Measurements from ENCODE around the gene TOMM34. TPM values are rescaled to one million over a fixed set of nuclear protein-coding genes. Genes with fewer than 3 reads are reported as not detected.

TOMM34 gene
- total RNA-seq, 1 donor from 2014 or later: 63.4 TPM

GRCh38 chr20:44958276-44958675 is 1.9 kb downstream of the TOMM34 start:
- peak overlapping the region; percentile 99 for H3K27ac Mint-ChIP-seq
- no peak for DNase-seq
- intact Hi-C loops (cut with micrococcal nuclease): no loop called here

GRCh38 chr20:44956410-44956809 is 3.8 kb downstream of the TOMM34 start:
- H3K27ac Mint-ChIP-seq: no peak overlapping the region
- peaks cover 58% of the 10 kb centered on the region for H3K4me1 Mint-ChIP-seq
- H3K27me3 Mint-ChIP-seq: no peaks in the 10 kb centered on the region
- H3K4me3 Mint-ChIP-seq: no peak overlapping the region
- intact Hi-C loops (cut with micrococcal nuclease): no loop called here
- no peak for DNase-seq
- peaks cover 75% of the 10 kb centered on the region for H3K36me3 Mint-ChIP-seq (ENCODE audit: low read depth)
- no peaks in the 10 kb centered on the region for H3K9me3 Mint-ChIP-seq

More at GRCh38 chr20:44958276-44958675, 1.9 kb downstream of the TOMM34 start:
- H3K9me3 Mint-ChIP-seq: peaks cover 4% of the 10 kb centered on the region
- peaks cover 62% of the 10 kb centered on the region for H3K4me1 Mint-ChIP-seq
- H3K27me3 Mint-ChIP-seq: no peaks in the 10 kb centered on the region
- H3K36me3 Mint-ChIP-seq (ENCODE audit: low read depth): peaks cover 56% of the 10 kb centered on the region
- H3K4me3 Mint-ChIP-seq: peak overlapping the region; percentile 97

GRCh38 chr20:44955270-44955669 is 4.9 kb downstream of the TOMM34 start:
- H3K4me1 Mint-ChIP-seq: peaks cover 48% of the 10 kb centered on the region
- no peak for DNase-seq
- H3K27me3 Mint-ChIP-seq: no peaks in the 10 kb centered on the region
- peaks cover 86% of the 10 kb centered on the region for H3K36me3 Mint-ChIP-seq (ENCODE audit: low read depth)
- intact Hi-C loops (cut with micrococcal nuclease): no loop called here
- no peak overlapping the region for H3K27ac Mint-ChIP-seq
- H3K9me3 Mint-ChIP-seq: no peaks in the 10 kb centered on the region
- no peak overlapping the region for H3K4me3 Mint-ChIP-seq

- H3K36me3 Mint-ChIP-seq (ENCODE audit: low read depth): peaks cover 90% of the 10 kb centered on the region
- peaks cover 42% of the 10 kb centered on the region for H3K4me1 Mint-ChIP-seq
- no peaks in the 10 kb centered on the region for H3K27me3 Mint-ChIP-seq
- no peaks in the 10 kb centered on the region for H3K9me3 Mint-ChIP-seq
- no peak for DNase-seq
- no peak overlapping the region for H3K4me3 Mint-ChIP-seq
- intact Hi-C loops (cut with micrococcal nuclease): no loop called here
- H3K27ac Mint-ChIP-seq: no peak overlapping the region
These were observed 6.0 kb downstream of the TOMM34 start for GRCh38 chr20:44954211-44954610.

GRCh38 chr20:44952731-44953130 is 7.5 kb downstream of the TOMM34 start:
- intact Hi-C loops (cut with micrococcal nuclease): no loop called here

GRCh38 chr20:44950368-44950767 is 9.8 kb downstream of the TOMM34 start:
- no peak for DNase-seq
- peaks cover 19% of the 10 kb centered on the region for H3K4me1 Mint-ChIP-seq
- H3K27me3 Mint-ChIP-seq: no peaks in the 10 kb centered on the region
- intact Hi-C loops (cut with micrococcal nuclease): no loop called here
- H3K36me3 Mint-ChIP-seq (ENCODE audit: low read depth): peaks cover 84% of the 10 kb centered on the region
- H3K9me3 Mint-ChIP-seq: no peaks in the 10 kb centered on the region
- H3K4me3 Mint-ChIP-seq: no peak overlapping the region
- H3K27ac Mint-ChIP-seq: no peak overlapping the region

More at GRCh38 chr20:44952731-44953130, 7.5 kb downstream of the TOMM34 start:
- H3K9me3 Mint-ChIP-seq: no peaks in the 10 kb centered on the region
- no peak overlapping the region for H3K4me3 Mint-ChIP-seq
- H3K27ac Mint-ChIP-seq: peak overlapping the region; percentile 5
- peaks cover 86% of the 10 kb centered on the region for H3K36me3 Mint-ChIP-seq (ENCODE audit: low read depth)
- peaks cover 30% of the 10 kb centered on the region for H3K4me1 Mint-ChIP-seq
- DNase-seq: no peak
- no peaks in the 10 kb centered on the region for H3K27me3 Mint-ChIP-seq

- H3K27ac Mint-ChIP-seq: no peak overlapping the region
- DNase-seq: no peak
- no peak overlapping the region for H3K4me3 Mint-ChIP-seq
- intact Hi-C loops (cut with micrococcal nuclease): no loop called here
- no peaks in the 10 kb centered on the region for H3K9me3 Mint-ChIP-seq
- H3K36me3 Mint-ChIP-seq (ENCODE audit: low read depth): peaks cover 83% of the 10 kb centered on the region
- H3K4me1 Mint-ChIP-seq: peaks cover 12% of the 10 kb centered on the region
- H3K27me3 Mint-ChIP-seq: no peaks in the 10 kb centered on the region
These were observed 11.7 kb downstream of the TOMM34 start for GRCh38 chr20:44948513-44948912.

GRCh38 chr20:44948107-44948506 is 12.1 kb downstream of the TOMM34 start:
- Mint-ChIP-seq H3K36me3 (ENCODE audit: low read depth) (peaks cover 79% of the 10 kb centered on the region), H3K27ac (no peak overlapping the region), H3K4me1 (peaks cover 8% of the 10 kb centered on the region), H3K9me3 (no peaks in the 10 kb centered on the region), H3K4me3 (no peak overlapping the region), H3K27me3 (no peaks in the 10 kb centered on the region)
- DNase-seq: no peak
- intact Hi-C loops (cut with micrococcal nuclease): no loop called here

- Mint-ChIP-seq H3K4me1 (no peaks in the 10 kb centered on the region), H3K9me3 (no peaks in the 10 kb centered on the region), H3K4me3 (no peak overlapping the region), H3K27me3 (no peaks in the 10 kb centered on the region), H3K27ac (peak overlapping the region; percentile 13), H3K36me3 (ENCODE audit: low read depth) (peaks cover 78% of the 10 kb centered on the region)
- DNase-seq: no peak
- intact Hi-C loops (cut with micrococcal nuclease): no loop called here
These were observed 13.8 kb downstream of the TOMM34 start for GRCh38 chr20:44946271-44946852.

- DNase-seq: no peak
- intact Hi-C loops (cut with micrococcal nuclease): no loop called here
- peaks cover 77% of the 10 kb centered on the region for H3K36me3 Mint-ChIP-seq (ENCODE audit: low read depth)
- no peak overlapping the region for H3K27ac Mint-ChIP-seq
- H3K9me3 Mint-ChIP-seq: no peaks in the 10 kb centered on the region
- peaks cover 3% of the 10 kb centered on the region for H3K4me1 Mint-ChIP-seq
- no peak overlapping the region for H3K4me3 Mint-ChIP-seq
- H3K27me3 Mint-ChIP-seq: no peaks in the 10 kb centered on the region
These were observed 14.9 kb downstream of the TOMM34 start for GRCh38 chr20:44945261-44945660.

GRCh38 chr20:44943828-44944227 is 16.4 kb downstream of the TOMM34 start:
- no peaks in the 10 kb centered on the region for H3K27me3 Mint-ChIP-seq
- peaks cover 3% of the 10 kb centered on the region for H3K4me1 Mint-ChIP-seq
- no peak for DNase-seq
- H3K9me3 Mint-ChIP-seq: no peaks in the 10 kb centered on the region
- peaks cover 74% of the 10 kb centered on the region for H3K36me3 Mint-ChIP-seq (ENCODE audit: low read depth)
- H3K27ac Mint-ChIP-seq: no peak overlapping the region
- intact Hi-C loops (cut with micrococcal nuclease): no loop called here
- H3K4me3 Mint-ChIP-seq: no peak overlapping the region

- H3K27me3 Mint-ChIP-seq: no peaks in the 10 kb centered on the region
- H3K9me3 Mint-ChIP-seq: no peaks in the 10 kb centered on the region
- H3K27ac Mint-ChIP-seq: no peak overlapping the region
- intact Hi-C loops (cut with micrococcal nuclease): no loop called here
- DNase-seq: no peak
- no peak overlapping the region for H3K4me3 Mint-ChIP-seq
- H3K36me3 Mint-ChIP-seq (ENCODE audit: low read depth): peaks cover 75% of the 10 kb centered on the region
- peaks cover 7% of the 10 kb centered on the region for H3K4me1 Mint-ChIP-seq
These were observed 17.8 kb downstream of the TOMM34 start for GRCh38 chr20:44942264-44942973.

GRCh38 chr20:44941120-44941691 is 19.0 kb downstream of the TOMM34 start:
- peaks cover 79% of the 10 kb centered on the region for H3K36me3 Mint-ChIP-seq (ENCODE audit: low read depth)
- no peak overlapping the region for H3K4me3 Mint-ChIP-seq
- H3K9me3 Mint-ChIP-seq: no peaks in the 10 kb centered on the region
- no peaks in the 10 kb centered on the region for H3K27me3 Mint-ChIP-seq
- DNase-seq: no peak
- peak overlapping the region; percentile 49 for H3K27ac Mint-ChIP-seq
- intact Hi-C loops (cut with micrococcal nuclease): no loop called here
- peaks cover 7% of the 10 kb centered on the region for H3K4me1 Mint-ChIP-seq

GRCh38 chr20:44938637-44939036 is 21.6 kb downstream of the TOMM34 start:
- Mint-ChIP-seq H3K4me1 (peaks cover 7% of the 10 kb centered on the region), H3K27ac (no peak overlapping the region), H3K36me3 (ENCODE audit: low read depth) (peaks cover 64% of the 10 kb centered on the region), H3K27me3 (no peaks in the 10 kb centered on the region), H3K4me3 (no peak overlapping the region), H3K9me3 (no peaks in the 10 kb centered on the region)
- DNase-seq: no peak
- intact Hi-C loops (cut with micrococcal nuclease): no loop called here

Measured in activated CD4-positive, alpha-beta T cell treated with anti-CD3 and anti-CD28 coated beads, Interleukin-2, amount 10 ng/mL, durations not matched to agents 24 days and 14 days (primary cell).